Stimulated activated CD4-positive, alpha-beta T cell treated with anti-CD3 and anti-CD28 coated beads, TNF-alpha, amount 100 ng/mL, for 48 hours (primary cell): Measurements from ENCODE around the gene KRTAP5-10.
"Not testable (repeated sequence)": the region's sequence is repeated elsewhere in the genome, so short reads cannot be mapped to it uniquely, and the experiment has no call there.

Experiments
- DNase-seq, 3 donors: peaks; one replicate each; pipeline ENCODE4 v3.0.0-alpha.2; 2020; ENCODE audit warnings: low read depth in 3 of 3

Gene KRTAP5-10, protein sequence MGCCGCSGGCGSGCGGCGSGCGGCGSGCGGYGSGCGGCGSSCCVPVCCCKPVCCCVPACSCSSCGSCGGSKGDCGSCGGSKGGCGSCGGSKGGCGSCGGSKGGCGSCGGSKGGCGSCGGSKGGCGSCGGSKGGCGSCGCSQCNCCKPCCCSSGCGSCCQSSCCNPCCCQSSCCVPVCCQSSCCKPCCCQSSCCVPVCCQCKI

DNA sequence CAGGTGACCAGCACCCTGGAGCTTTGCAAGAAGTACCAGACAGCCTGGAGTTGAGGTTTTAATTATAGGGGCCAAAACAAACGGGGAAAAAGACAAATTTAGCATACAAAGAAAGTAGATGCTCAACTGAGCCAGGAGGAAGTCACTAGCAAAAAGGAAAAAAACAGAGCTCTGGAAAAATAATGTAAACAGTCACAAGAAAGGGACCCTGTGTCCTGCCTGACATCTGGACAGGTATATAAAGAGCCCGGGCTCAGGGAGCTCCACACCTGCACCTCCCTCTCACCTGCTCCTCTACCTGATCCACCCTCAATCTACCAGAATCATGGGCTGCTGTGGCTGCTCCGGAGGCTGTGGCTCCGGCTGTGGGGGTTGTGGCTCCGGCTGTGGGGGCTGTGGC lies at the start of gene KRTAP5-10:
KRTAP5-10 (plus strand) TSS at position 301 of the 400 bp plus-strand sequence; CDS start at position 326, 25 bp downstream.
- no peak for DNase-seq

DNA sequence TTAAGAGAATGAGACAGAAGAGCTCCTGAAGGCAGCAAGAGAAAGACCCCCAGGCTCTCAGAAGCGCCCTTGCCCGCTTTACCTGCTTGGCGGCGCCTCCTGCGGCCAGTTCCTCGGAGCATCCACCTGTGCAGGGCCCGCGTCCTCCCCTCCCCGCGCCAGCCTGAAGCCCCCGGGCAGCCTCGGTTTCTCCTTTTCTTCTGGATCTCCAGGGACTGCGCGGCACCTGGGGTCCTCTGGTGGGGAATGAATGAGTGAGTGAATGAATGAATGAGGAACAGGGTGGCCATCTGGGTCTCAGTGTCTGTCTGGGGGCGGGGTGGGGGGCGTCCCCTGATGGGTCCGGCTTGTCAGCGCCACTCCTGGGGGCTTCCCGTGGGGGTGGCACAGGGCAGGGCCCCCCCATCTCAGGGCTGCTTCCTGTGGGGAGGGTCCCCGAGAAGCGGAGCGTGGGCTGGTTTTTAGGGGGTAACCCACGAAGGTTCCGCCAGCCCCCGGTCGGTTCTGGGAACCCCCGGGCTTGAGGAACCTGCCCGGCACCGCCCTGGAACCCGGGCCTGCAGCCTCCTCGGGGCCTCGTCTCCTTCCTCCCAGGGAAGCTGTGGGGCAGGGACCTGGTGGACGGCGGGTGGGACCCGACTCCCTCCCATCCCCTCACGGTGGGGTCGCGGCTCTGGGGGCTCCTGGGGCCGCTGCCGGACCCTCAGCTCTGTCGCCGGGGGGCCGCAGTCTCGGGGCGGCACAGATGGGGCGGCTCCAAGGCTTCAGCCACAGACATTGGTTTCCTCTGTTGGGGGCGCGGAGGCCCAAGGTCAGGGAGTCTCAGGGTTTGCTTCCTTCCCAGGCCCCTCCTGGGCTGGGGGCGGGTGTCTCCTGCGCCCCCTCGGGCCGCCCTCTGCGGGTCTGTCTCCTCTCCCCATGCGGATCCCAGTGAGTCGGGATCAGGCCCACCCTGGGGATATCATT lies 46.6 kb upstream of the KRTAP5-10 start:
- no peak for DNase-seq

DNA sequence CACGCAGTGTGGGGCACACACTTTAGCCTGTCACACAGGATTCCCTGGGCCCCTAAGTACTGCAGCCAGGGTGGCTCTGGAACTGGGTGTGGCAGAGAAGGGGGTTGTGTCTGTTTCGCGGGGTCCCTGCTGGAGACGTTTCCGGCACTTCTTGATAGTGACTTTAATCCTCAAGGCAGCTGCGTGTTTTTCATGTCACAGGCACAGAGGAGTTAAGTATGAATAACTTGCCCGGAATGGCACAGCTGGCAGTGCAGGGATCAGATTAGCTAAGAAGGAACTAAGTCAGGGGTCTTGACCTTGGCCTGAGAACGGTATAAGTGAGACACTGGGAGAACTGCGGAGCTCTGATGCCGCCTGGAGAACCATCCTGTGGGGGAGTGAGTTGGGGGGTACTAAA lies 45.8 kb upstream of the KRTAP5-10 start:
- DNase-seq: no peak

GRCh38 chr11:71525188-71525937 lies 40.0 kb upstream of the KRTAP5-10 start:
- DNase-seq: no peak

DNA sequence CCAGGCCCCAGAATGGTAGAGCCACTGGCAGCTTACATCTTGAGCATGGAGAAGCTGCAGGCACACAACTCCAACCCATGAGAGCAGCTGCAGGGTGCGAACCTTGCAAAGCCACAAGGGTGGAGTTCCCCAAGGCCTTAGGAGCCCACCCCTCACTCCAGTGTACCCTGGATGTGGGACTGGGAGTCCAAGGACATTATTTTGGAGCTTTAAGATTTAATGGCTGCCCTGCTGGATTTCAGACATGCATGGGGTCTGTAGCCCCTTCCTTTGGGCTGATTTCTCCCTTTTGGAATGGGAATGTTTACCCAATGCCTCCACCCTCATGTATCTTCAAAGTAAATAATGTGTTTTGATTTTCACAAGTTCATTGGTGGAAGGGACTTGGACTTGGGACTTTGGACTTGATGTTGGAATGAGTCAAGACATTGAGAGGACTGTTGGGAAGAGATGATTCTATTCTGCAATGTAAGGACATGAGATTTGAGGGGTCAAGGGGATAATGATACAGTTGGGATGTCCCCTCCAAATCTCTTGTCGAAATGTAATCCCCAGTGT lies 39.3 kb upstream of the KRTAP5-10 start:
- DNase-seq: no peak

GRCh38 chr11:71526796-71527575 lies 38.4 kb upstream of the KRTAP5-10 start, which contains the start of gene KRTAP5-7:
TSS of gene KRTAP5-7 (plus strand) at chr11:71527267. CDS start at chr11:71527301, 34 bp downstream.
- DNase-seq: not testable (repeated sequence)

- no peak for DNase-seq
Observed at GRCh38 chr11:71527576-71528210, 37.7 kb upstream of the KRTAP5-10 start.

GRCh38 chr11:71530602-71531001 lies 34.8 kb upstream of the KRTAP5-10 start:
- no peak for DNase-seq

DNA sequence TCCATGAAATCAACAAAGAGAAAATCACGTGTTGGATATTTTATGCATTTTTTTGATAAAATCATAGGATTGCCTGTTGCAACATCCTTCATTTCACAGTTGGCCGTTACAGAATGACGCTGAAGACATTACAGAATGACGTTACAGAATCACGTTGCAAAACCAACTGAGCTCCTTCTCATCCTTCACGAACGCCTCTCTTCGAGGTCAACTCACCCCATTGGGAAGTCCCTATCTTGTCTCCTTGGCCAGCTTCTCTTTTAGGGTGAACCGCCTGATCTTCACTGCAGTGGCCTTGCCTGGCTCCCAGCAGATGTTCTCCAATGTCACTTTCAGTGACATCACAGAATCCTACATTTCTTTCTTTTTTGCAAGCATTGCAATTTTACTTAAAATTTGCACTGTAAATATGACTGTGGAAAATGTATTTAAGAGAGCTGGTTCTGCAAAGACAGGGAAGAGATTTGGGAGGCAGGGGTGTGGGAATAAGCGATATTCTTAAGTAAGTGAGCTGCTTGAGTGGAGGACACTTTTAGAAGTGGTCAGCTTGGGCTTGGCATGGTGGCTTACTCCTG lies 33.2 kb upstream of the KRTAP5-10 start:
- no peak for DNase-seq

- not testable (repeated sequence) for DNase-seq
Observed at GRCh38 chr11:71534711-71535608, 30.4 kb upstream of the KRTAP5-10 start.

DNA sequence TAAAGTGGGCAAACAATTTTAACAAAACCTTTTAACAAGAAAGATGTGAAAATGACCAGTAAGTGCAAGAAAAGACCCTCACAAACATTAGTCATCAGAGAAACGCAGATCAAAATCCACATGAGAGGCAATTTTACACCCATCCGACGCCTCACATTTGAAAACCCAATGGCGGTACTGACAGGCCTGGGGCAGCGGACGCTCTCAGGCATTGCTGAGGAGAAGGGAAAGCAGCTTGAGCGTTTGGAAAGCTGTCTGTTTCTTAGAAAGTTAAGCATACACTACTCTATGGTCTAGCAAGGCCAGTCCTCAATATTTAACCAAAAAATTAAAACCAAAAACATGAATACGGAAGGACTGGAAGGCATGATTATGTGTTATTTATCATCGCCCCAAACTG lies 29.5 kb upstream of the KRTAP5-10 start:
- DNase-seq: no peak

DNA sequence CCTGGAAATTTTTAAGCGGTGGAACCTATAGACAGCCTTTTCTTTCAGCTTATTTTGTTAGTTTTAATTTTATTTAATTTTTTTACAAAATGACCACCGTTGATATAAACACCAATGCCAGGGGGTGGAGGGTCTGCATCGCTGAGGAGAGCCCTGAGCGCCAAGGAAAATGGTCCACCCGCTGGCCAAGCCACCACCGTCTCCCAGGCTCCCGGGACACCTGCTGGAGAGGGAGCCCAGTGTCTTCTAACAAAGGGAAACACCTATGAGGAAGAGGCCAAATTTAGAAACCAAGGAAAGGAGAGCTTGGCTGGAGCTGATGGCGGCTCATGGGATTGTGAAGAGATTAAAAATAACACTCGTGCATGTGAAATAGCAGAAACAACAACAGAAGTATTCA lies 27.8 kb upstream of the KRTAP5-10 start:
- no peak for DNase-seq

- not testable (repeated sequence) for DNase-seq
Observed at GRCh38 chr11:71537977-71538665, 27.2 kb upstream of the KRTAP5-10 start, which contains the start of gene KRTAP5-8. TSS of gene KRTAP5-8 (plus strand) at chr11:71538025. CDS start at chr11:71538056, 31 bp downstream.

DNA sequence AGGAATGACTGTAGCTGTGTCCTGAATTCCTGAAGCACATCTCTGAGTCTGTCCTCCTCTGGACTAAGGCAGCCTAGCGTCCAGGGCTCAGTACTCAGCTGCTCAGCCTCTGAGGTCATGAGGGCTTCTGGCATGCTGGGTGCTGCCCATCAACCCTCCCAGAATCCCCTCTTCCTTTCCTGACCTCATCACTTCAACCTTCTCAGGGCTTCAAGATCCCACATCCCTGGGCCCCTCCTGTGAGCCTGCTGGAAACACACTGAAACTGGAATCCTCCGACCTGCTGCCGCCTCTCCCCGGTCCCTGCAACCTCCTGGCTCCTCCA lies 26.7 kb upstream of the KRTAP5-10 start:
- DNase-seq: no peak

- no peak for DNase-seq
Observed at GRCh38 chr11:71539017-71539416, 26.3 kb upstream of the KRTAP5-10 start.

DNA sequence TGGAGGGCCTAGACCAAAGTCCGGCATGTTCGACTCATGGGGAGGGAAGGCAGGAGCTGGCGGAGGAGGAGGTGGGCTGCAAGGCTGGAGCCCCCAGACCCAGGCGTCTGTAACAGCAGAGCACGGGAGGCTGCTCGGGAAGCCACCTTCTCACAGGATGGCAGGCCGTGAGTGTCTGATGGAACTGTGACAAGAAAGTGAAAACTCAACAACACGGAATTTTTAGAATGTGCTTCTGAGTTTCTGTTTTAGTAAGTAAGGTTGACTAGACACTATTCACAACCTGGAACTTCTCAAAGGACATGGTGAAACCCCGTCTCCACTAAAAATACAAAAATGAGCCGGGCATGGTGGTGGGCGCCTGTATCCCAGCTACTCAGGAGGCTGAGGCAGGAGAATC lies 25.4 kb upstream of the KRTAP5-10 start:
- not testable (repeated sequence) for DNase-seq

DNA sequence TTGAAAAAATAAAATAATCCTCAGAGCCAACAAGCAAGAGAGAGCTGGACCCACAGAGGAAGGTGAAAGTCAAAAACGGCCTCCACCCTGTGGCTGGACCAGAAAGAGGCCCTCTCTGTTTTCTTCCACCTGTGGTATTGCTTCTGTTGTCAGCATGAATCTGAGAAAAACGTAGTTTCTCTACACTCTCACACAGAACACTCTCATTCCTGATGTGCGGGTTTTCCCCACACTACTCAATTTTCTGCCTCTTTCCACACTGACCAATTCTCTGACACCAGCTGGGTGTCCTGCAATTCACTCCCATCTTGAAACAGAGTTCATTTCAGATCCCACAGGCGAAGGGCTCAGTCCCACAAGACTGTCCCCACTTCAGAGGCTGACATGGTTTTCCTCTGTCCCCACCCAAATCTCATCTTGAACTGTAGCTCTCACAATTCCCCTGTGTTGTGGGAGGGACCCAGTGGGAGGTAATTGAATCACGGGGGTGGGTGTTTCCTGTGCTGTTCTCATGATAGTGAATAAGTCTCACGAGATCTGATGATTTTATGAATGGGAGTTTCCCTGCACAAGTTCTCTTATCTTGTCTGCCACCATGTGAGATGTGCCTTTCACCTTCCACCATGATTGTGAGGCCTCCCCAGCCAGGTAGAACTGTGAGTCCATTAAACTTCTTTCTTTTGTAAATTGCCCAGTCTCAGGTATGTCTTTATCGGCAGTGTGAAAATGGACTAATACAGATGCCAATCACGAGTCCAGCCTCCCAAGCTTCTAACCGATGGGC lies 24.6 kb upstream of the KRTAP5-10 start:
- DNase-seq: not testable (repeated sequence)

GRCh38 chr11:71542382-71542781 lies 23.0 kb upstream of the KRTAP5-10 start:
- DNase-seq: no peak
